B cell (primary cell): Measurements from ENCODE around the gene ACP5. TPM values are rescaled to one million over a fixed set of nuclear protein-coding genes. Genes with fewer than 3 reads are reported as not detected.
A peak's percentile ranks its signal among the peaks of the same experiment; 100 is the strongest.

ENCODE experiments used
- ATAC-seq: fragments of 200-7000 bp; cut with Tn5 transposase; one replicate; pipeline ENCODE4 v1.10.0; 2021; ENCODE audit warnings: low read depth, mild to moderate bottlenecking, moderate number of reproducible peaks, moderate library complexity
- CTCF ChIA-PET: fragments of 350-600 bp; sonication (Branson Sonifier 250); formaldehyde crosslinking; loops from one replicate; lab custom pipeline; 2021; ENCODE audit warnings: antibody characterized with exemption, inconsistent platforms; lab: Charles Lee
- POLR2A ChIA-PET: fragments of 350-600 bp; sonication (Branson Sonifier 250); formaldehyde crosslinking; loops from one replicate; lab custom pipeline; 2021; ENCODE audit warnings: antibody characterized with exemption; lab: Charles Lee
- DNase-seq: peaks from one replicate; pipeline ENCODE4 v3.0.0; 2013
- H2AFZ ChIP-seq: 2 replicates; pipeline ENCODE4 v1.6.1; 2012; ENCODE audit warnings: mild to moderate bottlenecking, low read depth, low read length; ENCODE audit not compliant: insufficient read depth, poor library complexity, severe bottlenecking
- H3K27ac ChIP-seq, 2 donors: 1 replicate in 1 of 2; 2 replicates in 1 of 2; pipeline ENCODE4 v1.5.1; 2012 to 2013; ENCODE audit warnings: low read length in 2 of 2, mild to moderate bottlenecking in 2 of 2, moderate library complexity in 1 of 2
- H3K27me3 ChIP-seq, 4 experiments: fragments of 200-600 bp in 1 of 4; sonication (generic) in 1 of 4; replicated peaks in 1 of 4; 1 replicate in 2 of 4; 2 replicates in 2 of 4; pipeline versions ENCODE4 v1.6.1 to v1.7.0; 2013 to 2016; ENCODE audit warnings: low read length in 3 of 4, mild to moderate bottlenecking in 2 of 4, mixed read lengths in 1 of 4, moderate library complexity in 1 of 4; ENCODE audit not compliant: insufficient read depth in 4 of 4, control insufficient read depth in 3 of 4; ENCODE audit errors: control extremely low read depth in 1 of 4
- H3K36me3 ChIP-seq, 2 experiments: replicated peaks in 1 of 2; 1 replicate in 1 of 2; 2 replicates in 1 of 2; pipeline versions ENCODE4 v1.6.1 to v1.7.1; 2013; ENCODE audit warnings: low read length in 1 of 2; ENCODE audit not compliant: insufficient read depth in 2 of 2, control insufficient read depth in 1 of 2; ENCODE audit errors: control extremely low read depth in 1 of 2, extremely low read depth in 1 of 2
- H3K4me1 ChIP-seq, 2 donors: fragments of 200-600 bp in 1 of 2; sonication (generic) in 1 of 2; 1 replicate in 1 of 2; 2 replicates in 1 of 2; pipeline versions ENCODE4 v1.5.1 to v1.6.1; 2013 to 2017; ENCODE audit warnings: low read length in 2 of 2; ENCODE audit not compliant: control insufficient read depth in 2 of 2, insufficient read depth in 2 of 2
- H3K4me2 ChIP-seq: replicated peaks from 2 replicates; pipeline ENCODE3; 2012; ENCODE audit warnings: mild to moderate bottlenecking, low read depth, low read length; ENCODE audit not compliant: poor library complexity, severe bottlenecking
- H3K4me3 ChIP-seq, 5 experiments: fragments of 200-600 bp in 1 of 5; sonication (generic) in 1 of 5; 1 replicate in 3 of 5; 2 replicates in 2 of 5; pipeline versions ENCODE4 v1.5.1 to v1.7.0; 2011 to 2016; ENCODE audit warnings: low read length in 4 of 5, mild to moderate bottlenecking in 4 of 5, low read depth in 2 of 5, control low read depth in 1 of 5, moderate library complexity in 1 of 5; ENCODE audit not compliant: insufficient read depth in 1 of 5; ENCODE audit errors: control extremely low read depth in 1 of 5, extremely low read depth in 1 of 5
- H3K79me2 ChIP-seq: fragments of 200-600 bp; sonication (generic); one replicate; pipeline ENCODE4 v1.6.0; 2016; ENCODE audit warnings: low read length; ENCODE audit not compliant: control insufficient read depth, insufficient read depth
- H3K9ac ChIP-seq: fragments of 200-600 bp; sonication (generic); 2 replicates; pipeline ENCODE4 v1.6.1; 2017; ENCODE audit warnings: mild to moderate bottlenecking, low read length, moderate library complexity
- H3K9me3 ChIP-seq, 3 donors: one replicate each; pipeline versions ENCODE4 v1.6.1 to v1.7.1; 2013; ENCODE audit warnings: low read length in 2 of 3; ENCODE audit not compliant: control insufficient read depth in 2 of 3, insufficient read depth in 1 of 3; ENCODE audit errors: control extremely low read depth in 1 of 3
- H4K20me1 ChIP-seq: 2 replicates; pipeline ENCODE4 v1.6.0; 2012; ENCODE audit warnings: mild to moderate bottlenecking, low read length; ENCODE audit not compliant: insufficient read depth, control insufficient read depth, poor library complexity, severe bottlenecking
- H3K27ac Mint-ChIP-seq: one replicate; pipeline ENCODE4 v1.8.0; 2021; ENCODE audit warnings: mixed read lengths
- H3K27me3 Mint-ChIP-seq: one replicate; pipeline ENCODE4 v1.8.0; 2021; ENCODE audit warnings: mixed read lengths
- H3K4me1 Mint-ChIP-seq: one replicate; pipeline ENCODE4 v1.8.0; 2021; ENCODE audit warnings: mixed read lengths
- H3K4me3 Mint-ChIP-seq: one replicate; pipeline ENCODE4 v1.8.0; 2021; ENCODE audit warnings: mixed read lengths
- H3K9me3 Mint-ChIP-seq: one replicate; pipeline ENCODE4 v1.8.0; 2022; ENCODE audit warnings: mixed read lengths; ENCODE audit not compliant: insufficient read depth
- CTCF ChIP-seq: fragments of 200-600 bp; IDR thresholded peaks from one replicate; pipeline ENCODE4 v1.8.0; 2022; ENCODE audit warnings: antibody characterized with exemption, mild to moderate bottlenecking
- EZH2 ChIP-seq: IDR thresholded peaks from 2 replicates; pipeline ENCODE4 v1.6.1; 2012; ENCODE audit warnings: borderline replicate concordance, low read depth, mild to moderate bottlenecking, moderate library complexity, low read length; ENCODE audit not compliant: insufficient read depth, poor library complexity, severe bottlenecking
- WGBS: methylation state at CpG from one replicate; pipeline ENCODE4 v1.1.5; 2013; ENCODE audit warnings: missing lambda C conversion rate; ENCODE audit not compliant: insufficient coverage; 5-methylcytosine and 5-hydroxymethylcytosine counted together
- intact Hi-C: fragments of 100-400 bp; cut with micrococcal nuclease; formaldehyde crosslinking; loops from one replicate; pipeline ENCODE4 v1.10.0; 2022
- polyA plus RNA-seq: library from polyadenylated mRNA; depleted of rRNA; stranded (reverse); fragments of >200 nt; gene quantifications from 2 replicates; pipeline ENCODE4 v1.2.3, GENCODE V29; 2012
- total RNA-seq, 2 donors: library from RNA; stranded (reverse); fragments of 120-200 nt in 1 of 2; gene quantifications; 1 replicate in 1 of 2; 2 replicates in 1 of 2; pipeline versions ENCODE4 v1.2.3 to v1.2.4, GENCODE V29; 2013 to 2022

Gene ACP5
- total and polyA plus RNA-seq, 2 donors (not counting 1 experiment from before 2014, with no cell fraction given) = 151 to 169 TPM

- peak; percentile 75 for ATAC-seq
- Histone ChIP-seq H3K79me2 (no peaks in the 10 kb centered on the region), H3K9ac (no peak overlapping the region), H3K4me2 (peak overlapping the region; percentile 38), H3K4me1 (peaks cover 34 to 51% of the 10 kb centered on the region in 2 donors), H3K27me3 (no peaks in the 10 kb centered on the region), H2AFZ (no peak overlapping the region), H4K20me1 (no peaks in the 10 kb centered on the region), H3K9me3 (no peaks in the 10 kb centered on the region), H3K36me3 (no peaks in the 10 kb centered on the region), H3K4me3 (no peak overlapping the region), H3K27ac (no peak overlapping the region)
- intact Hi-C loops = loop anchor here (1.0 kb wide), 4 partner anchors 27 to 206 kb away; no protein-coding TSS in a partner anchor
- ChIA-PET POLR2A (interaction anchor here (0.9 to 1.0 kb wide), 2 partner anchors 15 to 82 kb away, joined by 3 read pairs; partner anchors contain the start of gene ZNF653), CTCF (interaction anchor here (0.6 to 15.6 kb wide), 12 partner anchors 9 to 207 kb away, joined by 3 to 289 read pairs (median 4); partner anchors contain the start of gene ELOF1)
- H3K27ac Mint-ChIP-seq = peak overlapping the region; percentile 32
- H3K4me1 Mint-ChIP-seq = peaks cover 39% of the 10 kb centered on the region
- H3K27me3 Mint-ChIP-seq = no peaks in the 10 kb centered on the region
- no peaks in the 10 kb centered on the region for H3K9me3 Mint-ChIP-seq
- DNase-seq = peak; percentile 88
- no peak for TF ChIP-seq EZH2
- TF ChIP-seq CTCF = peak; percentile 82
- 4% methylated on average over 4 of the region's 7 CpGs for WGBS
- H3K4me3 Mint-ChIP-seq = no peak overlapping the region
Measured at GRCh38 chr19:11587302-11587974, 10.0 kb upstream of the ACP5 start.

GRCh38 chr19:11586331-11586730 lies 8.9 kb upstream of the ACP5 start:
- intact Hi-C loops = no loop called here
- Histone ChIP-seq H3K36me3 (no peaks in the 10 kb centered on the region), H3K4me3 (no peak overlapping the region), H2AFZ (no peak overlapping the region), H3K79me2 (no peaks in the 10 kb centered on the region), H3K27me3 (no peaks in the 10 kb centered on the region), H3K4me1 (peaks cover 41 to 62% of the 10 kb centered on the region in 2 donors), H3K9me3 (no peaks in the 10 kb centered on the region), H3K4me2 (no peak overlapping the region), H3K9ac (no peak overlapping the region), H3K27ac (no peak overlapping the region), H4K20me1 (no peaks in the 10 kb centered on the region)
- DNase-seq (no peak), ATAC-seq (no peak)
- TF ChIP-seq EZH2 = no peak
- TF ChIP-seq CTCF = no peak
- no peaks in the 10 kb centered on the region for H3K27me3 Mint-ChIP-seq
- peaks cover 46% of the 10 kb centered on the region for H3K4me1 Mint-ChIP-seq
- H3K27ac Mint-ChIP-seq = peak overlapping the region; percentile 63
- ChIA-PET POLR2A (interaction anchor here (0.6 to 3.3 kb wide), 5 partner anchors 10 to 27 kb away, joined by 9 to 15 read pairs (median 13); partner anchors contain the start of gene ELOF1), CTCF (interaction anchor here (0.6 to 15.6 kb wide), 8 partner anchors 11 to 320 kb away, joined by 3 to 289 read pairs (median 5); partner anchors contain the start of gene ELOF1)
- no peak overlapping the region for H3K4me3 Mint-ChIP-seq
- WGBS = 15% methylated on average over 4 of the region's 6 CpGs
- no peaks in the 10 kb centered on the region for H3K9me3 Mint-ChIP-seq
